ENCODE measurements around the gene FBXL13. TPM values are rescaled to one million over a fixed set of nuclear protein-coding genes. Genes with fewer than 3 reads are reported as not detected.
"Not testable (repeated sequence)": the region's sequence is repeated elsewhere in the genome, so short reads cannot be mapped to it uniquely, and the experiment has no call there.

FBXL13 gene
- polyA plus RNA-seq, 3 donors: 2.9 to 4.4 (median 2.9) TPM

GRCh38 chr7:103041815-103042214 is 32.8 kb downstream of the FBXL13 start:
- DNase-seq (ENCODE audit: extremely low read depth in 1 of 11, low read depth in 9 of 11, low spot score in 4 of 11): not testable (repeated sequence)

- not testable (repeated sequence) for DNase-seq (ENCODE audit: extremely low read depth in 1 of 11, low read depth in 9 of 11, low spot score in 4 of 11)
These were observed 36.5 kb downstream of the FBXL13 start for GRCh38 chr7:103037823-103038739.

- DNase-seq (ENCODE audit: extremely low read depth in 1 of 11, low read depth in 9 of 11, low spot score in 4 of 11): no peak
These were observed 37.1 kb downstream of the FBXL13 start for GRCh38 chr7:103037476-103037822.

GRCh38 chr7:103034318-103034717 is 40.3 kb downstream of the FBXL13 start:
- DNase-seq (ENCODE audit: extremely low read depth in 1 of 11, low read depth in 9 of 11, low spot score in 4 of 11): not testable (repeated sequence)

- DNase-seq (ENCODE audit: extremely low read depth in 1 of 11, low read depth in 9 of 11, low spot score in 4 of 11): no peak
These were observed 42.8 kb downstream of the FBXL13 start for GRCh38 chr7:103031781-103032180.

GRCh38 chr7:103031024-103031423 is 43.6 kb downstream of the FBXL13 start:
- no peak for DNase-seq (ENCODE audit: extremely low read depth in 1 of 11, low read depth in 9 of 11, low spot score in 4 of 11)

GRCh38 chr7:103025341-103025740 is 49.3 kb downstream of the FBXL13 start:
- no peak for DNase-seq (ENCODE audit: extremely low read depth in 1 of 11, low read depth in 9 of 11, low spot score in 4 of 11)

GRCh38 chr7:103023578-103023977 is 51.0 kb downstream of the FBXL13 start:
- not testable (repeated sequence) for DNase-seq (ENCODE audit: extremely low read depth in 1 of 11, low read depth in 9 of 11, low spot score in 4 of 11)

- DNase-seq (ENCODE audit: extremely low read depth in 1 of 11, low read depth in 9 of 11, low spot score in 4 of 11): not testable (repeated sequence)
These were observed 53.1 kb downstream of the FBXL13 start for GRCh38 chr7:103021490-103021889.

- DNase-seq (ENCODE audit: extremely low read depth in 1 of 11, low read depth in 9 of 11, low spot score in 4 of 11): not testable (repeated sequence)
These were observed 53.7 kb downstream of the FBXL13 start for GRCh38 chr7:103020876-103021275.

GRCh38 chr7:103018295-103018694 is 56.3 kb downstream of the FBXL13 start:
- DNase-seq (ENCODE audit: extremely low read depth in 1 of 11, low read depth in 9 of 11, low spot score in 4 of 11): not testable (repeated sequence)

- DNase-seq (ENCODE audit: extremely low read depth in 1 of 11, low read depth in 9 of 11, low spot score in 4 of 11): no peak
These were observed 62.9 kb downstream of the FBXL13 start for GRCh38 chr7:103011650-103012049.

GRCh38 chr7:103010211-103010610 is 64.4 kb downstream of the FBXL13 start:
- DNase-seq (ENCODE audit: extremely low read depth in 1 of 11, low read depth in 9 of 11, low spot score in 4 of 11): no peak

- DNase-seq (ENCODE audit: extremely low read depth in 1 of 11, low read depth in 9 of 11, low spot score in 4 of 11): no peak
These were observed 65.0 kb downstream of the FBXL13 start for GRCh38 chr7:103009466-103010185.

GRCh38 chr7:103003004-103003403 is 71.6 kb downstream of the FBXL13 start:
- no peak for DNase-seq (ENCODE audit: extremely low read depth in 1 of 11, low read depth in 9 of 11, low spot score in 4 of 11)

GRCh38 chr7:103001210-103001609 is 73.4 kb downstream of the FBXL13 start:
- DNase-seq (ENCODE audit: extremely low read depth in 1 of 11, low read depth in 9 of 11, low spot score in 4 of 11): no peak

- no peak for DNase-seq (ENCODE audit: extremely low read depth in 1 of 11, low read depth in 9 of 11, low spot score in 4 of 11)
These were observed 77.6 kb downstream of the FBXL13 start for GRCh38 chr7:102996957-102997356.

- DNase-seq (ENCODE audit: extremely low read depth in 1 of 11, low read depth in 9 of 11, low spot score in 4 of 11): not testable (repeated sequence)
These were observed 79.0 kb downstream of the FBXL13 start for GRCh38 chr7:102995609-102996008.

GRCh38 chr7:102994567-102994966 is 80.0 kb downstream of the FBXL13 start:
- DNase-seq (ENCODE audit: extremely low read depth in 1 of 11, low read depth in 9 of 11, low spot score in 4 of 11): no peak

- DNase-seq (ENCODE audit: extremely low read depth in 1 of 11, low read depth in 9 of 11, low spot score in 4 of 11): no peak
These were observed 80.9 kb downstream of the FBXL13 start for GRCh38 chr7:102993718-102994029.
